SJCRH30 (cell line): ENCODE measurements around the gene DMKN. TPM values are rescaled to one million over a fixed set of nuclear protein-coding genes. Genes with fewer than 3 reads are reported as not detected.

Source experiments
- DNase-seq, 2 experiments: peaks; one replicate each; pipeline ENCODE4 v3.0.0-alpha.2; 2015 to 2020
- H3K27ac ChIP-seq: fragments of 250-450 bp; sonication (Bioruptor Pico); 2 replicates; pipeline ENCODE4 v1.5.1; 2020; ENCODE audit warnings: mild to moderate bottlenecking, moderate library complexity
- H3K27me3 ChIP-seq: fragments of 250-450 bp; sonication (Bioruptor Pico); 2 replicates; pipeline ENCODE4 v1.5.1; 2020; ENCODE audit warnings: mild to moderate bottlenecking, moderate library complexity
- H3K36me3 ChIP-seq: fragments of 250-450 bp; sonication (Bioruptor Pico); 2 replicates; pipeline ENCODE4 v1.5.1; 2020; ENCODE audit warnings: mild to moderate bottlenecking, moderate library complexity
- H3K4me1 ChIP-seq: fragments of 250-450 bp; sonication (Bioruptor Pico); 2 replicates; pipeline ENCODE4 v1.5.1; 2020; ENCODE audit warnings: mild to moderate bottlenecking, moderate library complexity
- H3K4me3 ChIP-seq: fragments of 250-450 bp; sonication (Bioruptor Pico); 2 replicates; pipeline ENCODE4 v1.5.1; 2020; ENCODE audit warnings: mild to moderate bottlenecking, moderate library complexity
- H3K9me3 ChIP-seq: fragments of 250-450 bp; sonication (Bioruptor Pico); replicated peaks from 2 replicates; pipeline ENCODE4 v1.5.1; 2020; ENCODE audit warnings: mild to moderate bottlenecking, moderate library complexity
- total RNA-seq: library from RNA; depleted of rRNA; stranded (reverse); fragments of >200 nt; shearing (Covaris generic); gene quantifications from 2 replicates; pipeline ENCODE4 v1.2.3, GENCODE V29; 2014; rRNA removed

DMKN gene
- total RNA-seq, 1 experiment from 2014 or later: not detected

DNA sequence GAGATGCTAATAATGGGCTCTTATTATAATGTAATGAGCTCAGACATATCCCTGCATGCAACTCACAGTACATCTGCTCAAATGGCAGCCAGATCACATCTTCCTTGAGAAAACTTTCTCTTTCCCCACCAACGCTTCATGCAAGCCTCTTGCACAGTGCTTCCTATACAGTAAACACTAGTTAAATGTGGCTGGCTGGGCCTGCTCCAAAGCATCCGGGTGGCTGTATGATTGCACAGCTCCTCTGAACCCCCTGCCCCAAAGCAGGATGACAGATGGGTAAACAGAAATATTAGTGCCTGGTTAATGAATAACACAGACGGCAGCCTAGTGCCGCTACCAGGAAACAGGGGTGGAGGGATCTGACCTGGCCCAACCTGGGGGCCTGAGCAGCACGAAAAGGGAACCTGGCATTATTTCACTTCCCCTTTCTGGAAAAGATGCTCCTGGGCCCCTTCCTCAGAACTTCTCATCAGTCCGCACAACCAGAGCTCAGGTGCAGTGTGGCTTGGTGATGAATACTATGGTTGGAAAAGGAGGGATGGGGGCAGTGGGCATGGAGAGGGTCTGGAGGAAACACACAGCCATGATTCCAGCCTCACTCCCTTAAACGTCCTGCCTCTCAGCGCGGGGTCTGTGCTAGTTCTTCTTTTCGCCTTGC, 54.6 kb downstream of the DMKN start:
- Histone ChIP-seq H3K27me3 (no peaks in the 10 kb centered on the region), H3K9me3 (no peaks in the 10 kb centered on the region), H3K36me3 (no peaks in the 10 kb centered on the region), H3K4me3 (no peak overlapping the region), H3K27ac (no peak overlapping the region), H3K4me1 (no peaks in the 10 kb centered on the region)
- DNase-seq: no peak

GRCh38 chr19:35458192-35458591, 55.3 kb downstream of the DMKN start:
- no peak overlapping the region for H3K27ac ChIP-seq
- no peak for DNase-seq

GRCh38 chr19:35457173-35457572, 56.3 kb downstream of the DMKN start:
- Histone ChIP-seq H3K4me3 (no peak overlapping the region), H3K27me3 (peaks cover 3% of the 10 kb centered on the region; the same call in 1 of the 2 replicates), H3K36me3 (no peaks in the 10 kb centered on the region), H3K9me3 (no peaks in the 10 kb centered on the region), H3K27ac (no peak overlapping the region), H3K4me1 (no peaks in the 10 kb centered on the region)
- no peak for DNase-seq

More at GRCh38 chr19:35458192-35458591, 55.3 kb downstream of the DMKN start:
- Histone ChIP-seq H3K9me3 (no peaks in the 10 kb centered on the region), H3K27me3 (peaks cover 3% of the 10 kb centered on the region; the same call in 1 of the 2 replicates), H3K4me3 (no peak overlapping the region), H3K36me3 (no peaks in the 10 kb centered on the region), H3K4me1 (no peaks in the 10 kb centered on the region)

DNA sequence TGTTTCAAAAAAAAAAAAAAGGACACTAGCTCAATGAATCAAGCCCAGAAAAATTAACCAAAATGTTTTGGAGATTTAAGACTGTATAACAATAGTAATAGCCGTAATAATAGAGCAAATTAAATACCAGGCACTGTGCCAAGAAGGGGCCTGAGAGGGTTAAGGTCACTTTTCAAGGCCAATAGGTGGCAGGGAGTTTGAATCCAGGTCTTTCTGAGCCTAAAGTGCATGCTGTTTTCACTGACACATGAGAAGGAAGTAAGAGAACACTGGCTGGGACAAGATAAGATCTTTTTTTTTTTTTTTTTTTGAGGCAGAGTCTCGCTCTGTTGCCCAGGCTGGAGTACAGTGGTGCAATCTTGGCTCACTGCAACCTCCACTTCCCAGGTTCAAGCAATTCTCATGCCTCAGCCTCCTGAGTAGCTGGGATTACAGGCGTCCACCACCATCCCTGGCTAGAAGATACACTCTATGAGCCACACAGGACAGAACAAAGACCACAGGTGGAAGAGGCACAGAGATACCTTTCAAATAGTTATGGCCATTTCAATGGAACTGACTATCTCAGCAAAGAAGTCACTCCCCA, 57.7 kb downstream of the DMKN start:
- Histone ChIP-seq H3K27ac (no peak overlapping the region), H3K27me3 (peaks cover 11% of the 10 kb centered on the region), H3K36me3 (no peaks in the 10 kb centered on the region), H3K4me3 (no peak overlapping the region), H3K9me3 (no peaks in the 10 kb centered on the region), H3K4me1 (no peaks in the 10 kb centered on the region)
- DNase-seq: no peak

DNA sequence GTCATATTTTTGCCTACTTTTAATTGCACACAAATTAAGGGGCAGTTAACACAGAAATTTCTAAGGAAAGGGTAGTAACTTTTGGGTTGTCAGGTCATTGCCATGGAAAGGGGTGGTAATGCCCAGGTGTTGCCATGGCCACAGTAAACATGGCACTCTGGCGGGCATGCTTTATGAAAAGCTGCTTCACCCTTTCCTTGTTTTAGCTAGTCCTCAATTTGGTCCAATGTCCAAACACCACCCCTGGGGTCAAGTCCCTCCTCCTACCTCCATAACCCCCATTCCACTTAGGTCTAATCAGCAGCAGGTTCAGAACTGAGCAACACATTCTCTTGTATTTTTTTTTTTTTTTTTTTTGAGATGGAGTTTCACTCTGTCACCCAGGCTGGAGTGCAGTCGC, 58.8 kb downstream of the DMKN start:
- Histone ChIP-seq H3K36me3 (no peaks in the 10 kb centered on the region), H3K4me3 (no peak overlapping the region), H3K27ac (no peak overlapping the region), H3K4me1 (no peaks in the 10 kb centered on the region), H3K27me3 (peaks cover 17% of the 10 kb centered on the region), H3K9me3 (no peaks in the 10 kb centered on the region)
- no peak for DNase-seq

- peaks cover 27% of the 10 kb centered on the region for H3K27me3 ChIP-seq
- no peaks in the 10 kb centered on the region for H3K36me3 ChIP-seq
- H3K27ac ChIP-seq: no peak overlapping the region
- no peaks in the 10 kb centered on the region for H3K4me1 ChIP-seq
- no peaks in the 10 kb centered on the region for H3K9me3 ChIP-seq
- DNase-seq: no peak
- no peak overlapping the region for H3K4me3 ChIP-seq
Observed at GRCh38 chr19:35451338-35452096, 61.9 kb downstream of the DMKN start.

GRCh38 chr19:35449359-35450043, 63.9 kb downstream of the DMKN start:
- H3K36me3 ChIP-seq: no peaks in the 10 kb centered on the region
- H3K27ac ChIP-seq: no peak overlapping the region
- H3K4me3 ChIP-seq: no peak overlapping the region
- no peaks in the 10 kb centered on the region for H3K9me3 ChIP-seq
- no peak for DNase-seq
- peaks cover 32% of the 10 kb centered on the region for H3K27me3 ChIP-seq
- H3K4me1 ChIP-seq: no peaks in the 10 kb centered on the region

DNA sequence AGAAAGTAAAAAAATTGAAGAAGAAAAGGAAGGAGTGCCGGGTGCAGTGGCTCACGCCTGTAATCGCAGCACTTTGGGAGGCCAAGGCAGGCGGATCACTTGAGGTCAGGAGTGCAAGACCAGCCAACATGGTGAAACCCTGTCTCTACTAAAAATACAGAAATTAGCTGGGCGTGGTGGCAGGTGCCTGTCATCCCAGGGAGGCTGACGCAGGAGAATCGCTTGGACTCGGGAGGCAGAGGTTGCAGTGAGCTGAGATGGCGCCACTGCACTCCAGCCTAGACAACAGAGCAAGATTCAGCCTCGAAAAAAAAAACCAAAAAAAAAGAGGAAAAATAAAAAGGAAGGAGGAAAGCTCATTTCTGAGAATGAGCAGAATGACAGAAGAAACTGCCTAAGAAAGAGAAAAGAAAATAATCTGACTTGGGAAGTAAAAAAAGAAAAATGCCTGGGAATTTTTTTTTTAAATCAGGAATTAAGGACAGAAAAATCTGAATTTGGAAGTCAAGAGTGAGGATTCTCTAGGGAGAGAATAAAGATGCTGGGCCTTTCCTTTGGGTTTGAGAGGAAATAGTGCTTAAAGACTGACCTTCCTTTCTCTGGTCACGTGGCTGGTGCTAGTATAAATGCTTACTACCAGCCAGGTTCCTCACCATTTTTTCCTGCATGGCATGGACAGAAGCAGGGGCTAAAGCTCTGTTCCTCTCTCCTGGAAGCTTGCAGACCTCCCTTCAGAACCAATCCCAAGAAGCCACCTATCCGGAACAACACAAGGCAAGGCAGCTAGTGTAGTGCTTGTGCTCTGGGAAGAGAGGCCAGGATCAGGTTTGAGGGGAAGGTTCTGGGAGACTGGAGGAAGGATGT, 65.6 kb downstream of the DMKN start, which contains the start of gene FFAR2:
Gene FFAR2 (plus strand): TSS at position 652 of the 864 bp plus-strand sequence. CDS start 1,458 bp downstream, outside the sequence.
- no peaks in the 10 kb centered on the region for H3K36me3 ChIP-seq
- no peaks in the 10 kb centered on the region for H3K4me1 ChIP-seq
- no peaks in the 10 kb centered on the region for H3K9me3 ChIP-seq
- no peak within 1 kb of the TSS for H3K27ac ChIP-seq
- H3K4me3 ChIP-seq: no peak within 1 kb of the TSS
- H3K27me3 ChIP-seq: peaks cover 28% of the 10 kb centered on the region
- DNase-seq: no peak

Other genes starting within 250 kb of the DMKN start
- 104 and 105 TPM in 2 replicates for gene USF2, start 244.7 kb downstream of the DMKN start, total RNA-seq
- 0.47 and 0.68 TPM in 2 replicates for gene HAMP, start 231.1 kb downstream of the DMKN start, total RNA-seq
- 1.2 and 3.6 TPM in 2 replicates for gene MAG, start 221.5 kb downstream of the DMKN start, total RNA-seq
- gene CD22, start 184.5 kb downstream of the DMKN start, total RNA-seq: 0.04 TPM in 1 of 2 replicates, not detected in the other
- gene FFAR1, start 165.7 kb downstream of the DMKN start, total RNA-seq: not detected in 2 replicates
- not detected in 2 replicates for gene FFAR3, start 155.2 kb downstream of the DMKN start, total RNA-seq
- not detected in 2 replicates for gene GPR42, start 142.6 kb downstream of the DMKN start, total RNA-seq
- not detected in 2 replicates for gene FFAR2, start 65.4 kb downstream of the DMKN start, total RNA-seq
- gene KRTDAP, start 23.2 kb downstream of the DMKN start, total RNA-seq: not detected in 2 replicates
- not detected in 2 replicates for gene SBSN, start 14.7 kb upstream of the DMKN start, total RNA-seq
- not detected in 2 replicates for gene GAPDHS, start 19.8 kb upstream of the DMKN start, total RNA-seq
- 110 TPM in 2 replicates for gene TMEM147, start 32.0 kb upstream of the DMKN start, total RNA-seq
- gene ATP4A, start 50.0 kb upstream of the DMKN start, total RNA-seq: 0.14 TPM in 1 of 2 replicates, not detected in the other
- not detected in 2 replicates for gene PMIS2, start 72.5 kb upstream of the DMKN start, total RNA-seq
- 17.2 and 22.7 TPM in 2 replicates for gene HAUS5, start 99.1 kb upstream of the DMKN start, total RNA-seq
- gene RBM42, start 115.4 kb upstream of the DMKN start, total RNA-seq: 69.9 and 71.3 TPM in 2 replicates
- gene ETV2, start 128.1 kb upstream of the DMKN start, total RNA-seq: 2.4 and 4.1 TPM in 2 replicates
- 436 and 590 TPM in 2 replicates for gene COX6B1, start 134.7 kb upstream of the DMKN start, total RNA-seq
- gene UPK1A, start 152.9 kb upstream of the DMKN start, total RNA-seq: not detected in 2 replicates
- not detected in 2 replicates for gene ZBTB32, start 190.9 kb upstream of the DMKN start, total RNA-seq
- 13.1 and 15.1 TPM in 2 replicates for gene KMT2B, start 204.4 kb upstream of the DMKN start, total RNA-seq
- 4.3 and 10.3 TPM in 2 replicates for gene IGFLR1, start 228.8 kb upstream of the DMKN start, total RNA-seq
- 9.7 and 11.4 TPM in 2 replicates for gene U2AF1L4, start 231.8 kb upstream of the DMKN start, total RNA-seq
- 37.7 and 47.2 TPM in 2 replicates for gene PSENEN, start 232.0 kb upstream of the DMKN start, total RNA-seq
- gene LIN37, start 234.9 kb upstream of the DMKN start, total RNA-seq: 4.9 and 6.1 TPM in 2 replicates
- not detected in 2 replicates for gene HSPB6, start 243.4 kb upstream of the DMKN start, total RNA-seq
- 10.0 and 11.1 TPM in 2 replicates for gene PROSER3, start 244.5 kb upstream of the DMKN start, total RNA-seq